Large intestine (tissue), 3 donors: Measurements from ENCODE around the gene TBC1D4. TPM values are rescaled to one million over a fixed set of nuclear protein-coding genes. Genes with fewer than 3 reads are reported as not detected.

Source experiments
- DNase-seq, 2 donors: peaks; one replicate each; pipeline versions ENCODE4 v3.0.0 to v3.0.0-alpha.2; 2013
- H3K27ac ChIP-seq: one replicate; pipeline ENCODE4 v1.5.1; 2013; ENCODE audit warnings: low read length
- H3K27me3 ChIP-seq: 2 replicates; pipeline ENCODE4 v1.6.1; 2013; ENCODE audit warnings: low read length; ENCODE audit not compliant: control insufficient read depth, insufficient read depth
- H3K36me3 ChIP-seq: 2 replicates; pipeline ENCODE4 v1.6.1; 2013; ENCODE audit warnings: low read length; ENCODE audit not compliant: control insufficient read depth, insufficient read depth
- H3K4me1 ChIP-seq: one replicate; pipeline ENCODE4 v1.6.1; 2013; ENCODE audit warnings: low read length; ENCODE audit not compliant: control insufficient read depth, insufficient read depth
- H3K4me3 ChIP-seq: one replicate; pipeline ENCODE4 v1.5.1; 2013; ENCODE audit warnings: low read length
- H3K9me3 ChIP-seq: one replicate; pipeline ENCODE4 v1.6.1; 2013; ENCODE audit warnings: mild to moderate bottlenecking, low read depth, low read length, moderate library complexity; ENCODE audit not compliant: control insufficient read depth
- WGBS: methylation state at CpG from one replicate; pipeline ENCODE4 v1.1.5; 2013; ENCODE audit warnings: low lambda C conversion rate; ENCODE audit not compliant: insufficient coverage; 5-methylcytosine and 5-hydroxymethylcytosine counted together
- polyA plus RNA-seq: library from polyadenylated mRNA; unstranded; fragments of 120-200 nt; gene quantifications from one replicate; pipeline ENCODE4 v1.2.1, GENCODE V29; 2013

Gene TBC1D4
- polyA plus RNA-seq, 1 donor: 10.1 TPM

DNA sequence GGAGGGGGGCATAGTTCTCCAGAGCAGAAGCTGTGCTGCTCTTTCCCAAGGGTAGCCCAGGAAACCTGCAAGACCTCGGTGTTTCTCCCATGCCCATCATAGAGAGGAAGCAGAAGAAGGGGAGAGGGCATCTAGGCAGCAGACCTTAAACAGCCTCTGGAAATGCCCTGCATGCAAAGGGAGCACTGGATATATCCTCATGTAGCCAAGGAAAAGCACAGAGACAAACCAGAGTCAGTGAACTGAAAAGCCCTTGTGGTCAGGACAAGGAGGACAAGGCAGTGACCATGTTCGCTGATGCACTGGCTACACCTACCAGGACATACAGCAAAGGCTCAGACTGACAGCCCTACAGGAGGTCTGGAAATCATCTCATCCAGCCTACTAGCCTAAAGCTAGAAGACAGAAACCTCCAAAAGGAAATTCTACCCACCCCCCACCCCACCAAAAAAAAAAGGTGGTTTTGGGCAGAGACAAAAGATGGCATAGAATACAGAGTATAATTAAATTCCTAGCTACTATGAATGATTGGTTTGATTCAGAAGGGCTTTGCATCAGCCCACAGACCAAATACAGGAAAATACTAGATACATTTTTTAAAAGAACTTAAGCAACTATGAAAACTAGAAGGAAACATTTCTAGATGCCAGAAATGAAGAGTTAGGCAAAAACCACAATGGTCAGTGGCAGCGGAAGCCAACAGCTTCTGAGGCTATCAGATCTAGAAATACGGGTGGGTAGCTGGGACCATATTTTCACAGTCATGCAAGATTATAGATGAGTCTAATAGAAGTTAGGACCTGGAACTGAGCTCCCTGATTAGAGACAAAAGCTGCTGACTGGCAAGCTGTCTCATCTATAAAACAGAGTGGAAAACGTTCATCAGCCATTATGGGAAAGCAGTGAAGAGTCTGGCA is 4.4 kb upstream of the TBC1D4 start:
- Histone ChIP-seq H3K9me3 (no peaks in the 10 kb centered on the region), H3K36me3 (no peaks in the 10 kb centered on the region), H3K4me3 (no peak overlapping the region), H3K4me1 (no peaks in the 10 kb centered on the region), H3K27me3 (peaks cover 7% of the 10 kb centered on the region), H3K27ac (no peak overlapping the region)
- WGBS: no CpG with 5 or more reads among the region's 5 CpGs
- no peak for DNase-seq

DNA sequence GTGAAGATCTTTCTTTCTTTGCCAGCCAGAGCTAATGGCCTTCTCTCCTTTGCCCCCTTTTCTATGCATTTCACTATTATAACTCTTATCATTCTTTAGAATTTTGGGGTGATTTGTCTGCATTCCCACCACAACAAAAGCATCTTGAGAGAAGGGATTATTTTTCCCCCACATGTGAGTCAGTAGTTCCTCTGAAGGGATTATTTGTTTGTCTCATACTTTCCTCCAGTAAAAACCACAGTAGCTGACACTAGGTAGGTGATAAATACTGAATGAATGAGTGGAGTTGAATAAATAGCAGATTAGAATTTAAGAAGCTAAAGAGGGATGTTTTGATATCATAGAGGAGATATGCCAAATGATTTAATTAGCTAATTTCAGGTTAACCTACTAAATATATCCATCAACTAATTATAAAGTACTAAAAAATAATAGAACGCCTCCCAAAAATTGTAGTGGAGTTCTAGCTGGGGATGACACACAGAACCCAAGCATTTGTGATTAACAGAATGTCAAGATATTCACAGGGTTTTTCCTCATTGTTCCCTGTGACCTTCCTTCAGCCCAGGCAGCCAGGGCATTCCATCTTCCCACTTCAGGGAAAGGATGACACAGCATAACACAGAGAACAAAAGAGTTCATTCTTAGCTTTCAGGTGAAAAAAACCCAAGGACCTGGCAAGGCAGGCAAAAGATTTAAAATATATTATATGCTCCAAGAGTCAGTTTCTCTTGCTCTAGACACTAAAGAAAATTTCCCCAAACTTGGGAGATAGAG is 3.5 kb upstream of the TBC1D4 start:
- no peaks in the 10 kb centered on the region for H3K9me3 ChIP-seq
- H3K27me3 ChIP-seq: peaks cover 10% of the 10 kb centered on the region
- DNase-seq: no peak
- H3K36me3 ChIP-seq: no peaks in the 10 kb centered on the region
- no peak overlapping the region for H3K27ac ChIP-seq
- no CpG with 5 or more reads among the region's 1 CpG for WGBS
- H3K4me1 ChIP-seq: no peaks in the 10 kb centered on the region
- H3K4me3 ChIP-seq: no peak overlapping the region

DNA sequence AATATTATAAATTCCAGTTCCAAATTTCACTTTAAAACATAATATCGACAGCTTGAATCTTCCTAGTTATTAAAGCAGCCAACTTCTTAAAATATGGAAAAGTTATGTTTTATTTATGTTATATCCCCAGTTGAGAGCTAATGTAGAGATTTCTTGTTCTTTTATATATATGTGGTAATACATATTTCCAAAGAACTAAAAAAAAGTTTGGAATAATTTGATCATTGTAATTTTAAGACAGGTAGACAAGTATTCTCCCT is 781 bp upstream of the TBC1D4 start:
- peak overlapping the region; percentile 34 for H3K27ac ChIP-seq
- H3K4me1 ChIP-seq: no peaks in the 10 kb centered on the region
- no peak for DNase-seq
- H3K36me3 ChIP-seq: no peaks in the 10 kb centered on the region
- peaks cover 10% of the 10 kb centered on the region for H3K27me3 ChIP-seq
- no peaks in the 10 kb centered on the region for H3K9me3 ChIP-seq
- peak overlapping the region; percentile 72 for H3K4me3 ChIP-seq
- 0% methylated on average over 1 of the region's 1 CpG for WGBS

DNA sequence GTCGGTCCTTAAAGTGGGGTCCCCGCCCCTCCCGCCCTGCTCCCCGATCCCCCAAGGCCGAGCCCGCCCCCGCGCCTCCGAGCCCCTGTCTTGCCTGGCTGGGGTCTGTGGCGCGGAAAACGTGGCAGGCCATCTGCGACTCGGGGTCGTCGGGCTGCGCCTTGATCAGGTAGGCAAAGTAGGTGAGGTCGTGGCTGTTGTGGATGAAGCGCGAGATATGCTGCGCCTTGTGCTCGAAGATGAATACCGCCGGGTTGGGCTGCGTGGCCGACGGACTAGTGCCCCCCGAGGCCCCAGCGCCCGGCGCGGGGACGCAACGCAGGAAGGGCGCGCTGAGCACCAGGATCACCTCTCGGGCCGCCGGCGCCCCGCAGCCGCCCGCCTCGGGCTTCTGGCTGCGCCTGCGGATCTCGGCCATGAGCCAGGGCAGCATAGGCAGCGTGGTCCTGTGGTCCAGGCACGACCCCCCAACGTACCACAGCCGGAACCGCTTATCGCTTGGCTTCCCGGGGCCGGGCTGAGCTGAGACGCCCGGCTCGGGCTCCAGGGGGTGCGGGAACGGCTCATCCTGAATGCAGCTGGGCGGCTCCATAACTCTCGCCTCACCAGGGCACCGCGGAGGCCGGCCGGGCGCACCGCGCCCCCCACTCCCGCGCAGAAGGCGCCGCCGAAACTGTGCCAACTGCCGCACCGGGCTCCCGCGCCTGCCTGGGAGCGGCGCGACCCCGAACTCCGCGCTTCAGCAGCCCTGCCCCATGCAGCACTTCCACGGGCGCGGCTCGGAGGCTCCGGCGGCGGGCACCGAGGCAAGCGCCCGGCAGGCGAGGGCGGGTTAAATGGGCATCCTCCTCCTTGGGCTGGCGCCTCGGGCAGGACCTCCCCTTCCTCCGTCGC is 546 bp downstream of the TBC1D4 start:
- peaks cover 5% of the 10 kb centered on the region for H3K27me3 ChIP-seq
- DNase-seq: peak; percentile 14 to 70
- H3K27ac ChIP-seq: no peak overlapping the region
- H3K4me3 ChIP-seq: peak overlapping the region; percentile 72
- no peaks in the 10 kb centered on the region for H3K9me3 ChIP-seq
- H3K36me3 ChIP-seq: no peaks in the 10 kb centered on the region
- no peaks in the 10 kb centered on the region for H3K4me1 ChIP-seq
- WGBS: no CpG with 5 or more reads among the region's 100 CpGs

DNA sequence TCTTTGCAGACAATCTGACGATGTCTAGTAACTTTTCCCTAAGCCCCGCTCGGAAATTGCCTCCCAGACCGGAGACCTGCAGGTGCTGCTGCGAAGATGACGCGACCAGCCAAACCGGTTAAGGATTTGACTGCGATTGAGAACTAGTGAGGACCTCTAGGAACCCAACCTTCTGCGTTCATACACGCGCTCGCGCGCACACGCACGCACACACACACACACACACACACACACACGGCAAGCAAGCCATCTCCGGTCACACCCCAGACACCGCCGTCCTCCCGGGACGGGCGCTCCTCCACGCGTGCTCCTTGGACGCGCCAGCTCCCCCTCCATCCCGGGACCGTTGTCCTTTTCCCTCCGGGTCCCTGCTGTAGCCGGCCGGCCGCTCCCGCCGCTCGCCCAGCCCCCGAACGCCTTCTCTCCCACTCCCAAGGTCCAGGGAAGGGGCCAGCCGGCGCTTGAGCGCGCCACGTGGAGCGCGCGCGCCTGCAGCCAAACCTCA is 1.2 kb downstream of the TBC1D4 start:
- no peaks in the 10 kb centered on the region for H3K4me1 ChIP-seq
- peak; percentile 28 to 73 for DNase-seq
- peaks cover 3% of the 10 kb centered on the region for H3K27me3 ChIP-seq
- H3K27ac ChIP-seq: no peak overlapping the region
- H3K4me3 ChIP-seq: peak overlapping the region; percentile 72
- no CpG with 5 or more reads among the region's 48 CpGs for WGBS
- H3K36me3 ChIP-seq: no peaks in the 10 kb centered on the region
- H3K9me3 ChIP-seq: no peaks in the 10 kb centered on the region

DNA sequence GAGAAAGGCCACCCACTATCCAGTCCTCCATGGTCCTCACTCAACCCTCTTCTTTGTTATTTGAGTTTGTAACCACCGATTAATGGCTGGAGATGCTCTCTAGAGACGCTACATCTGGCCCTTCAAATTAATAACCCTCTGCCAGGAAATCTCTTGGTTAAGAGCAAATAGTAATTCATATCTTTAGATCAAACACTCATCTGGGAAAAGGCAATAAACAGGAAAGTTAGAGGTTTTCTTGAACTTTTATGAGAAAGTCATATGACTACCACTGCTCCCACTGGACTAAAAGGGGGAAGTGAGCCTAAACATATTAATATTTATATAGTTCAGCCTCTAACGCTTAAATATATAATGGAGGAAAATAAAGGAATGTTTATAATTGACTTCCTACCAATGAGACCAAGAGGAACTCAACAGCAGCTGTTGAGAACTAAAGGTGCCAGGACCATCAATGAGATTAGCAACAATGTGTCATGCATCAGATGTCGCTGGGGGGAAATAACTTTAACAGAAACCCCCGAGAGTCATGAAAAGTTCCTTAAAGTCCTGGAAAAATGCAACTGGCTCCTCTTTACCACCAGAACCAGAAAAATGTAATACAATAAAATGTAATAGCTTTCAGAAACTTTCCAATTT is 2.7 kb downstream of the TBC1D4 start:
- Histone ChIP-seq H3K4me1 (no peaks in the 10 kb centered on the region), H3K36me3 (no peaks in the 10 kb centered on the region), H3K27ac (no peak overlapping the region), H3K4me3 (no peak overlapping the region), H3K9me3 (no peaks in the 10 kb centered on the region), H3K27me3 (peaks cover 3% of the 10 kb centered on the region)
- 89% methylated on average over 2 of the region's 5 CpGs for WGBS
- no peak for DNase-seq

DNA sequence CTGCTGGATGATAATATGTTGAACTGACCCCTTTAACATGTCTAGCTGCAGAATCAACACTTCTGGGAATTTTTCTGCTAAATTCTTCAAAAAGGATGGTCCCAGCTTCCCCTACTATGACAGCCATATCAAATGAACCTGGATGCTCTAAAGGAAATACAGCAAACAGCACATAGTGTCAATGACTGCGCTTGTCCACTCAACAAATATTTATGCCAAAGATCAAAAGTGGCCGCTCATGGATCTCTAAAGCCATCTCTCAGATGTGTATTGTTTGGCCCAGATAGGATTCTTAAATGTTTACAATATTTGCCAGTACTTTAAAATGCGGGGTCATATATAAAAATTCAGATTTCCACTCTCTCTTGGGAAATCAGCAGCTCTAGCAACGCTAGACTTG is 3.3 kb downstream of the TBC1D4 start:
- 100% methylated on average over 1 of the region's 4 CpGs for WGBS

DNA sequence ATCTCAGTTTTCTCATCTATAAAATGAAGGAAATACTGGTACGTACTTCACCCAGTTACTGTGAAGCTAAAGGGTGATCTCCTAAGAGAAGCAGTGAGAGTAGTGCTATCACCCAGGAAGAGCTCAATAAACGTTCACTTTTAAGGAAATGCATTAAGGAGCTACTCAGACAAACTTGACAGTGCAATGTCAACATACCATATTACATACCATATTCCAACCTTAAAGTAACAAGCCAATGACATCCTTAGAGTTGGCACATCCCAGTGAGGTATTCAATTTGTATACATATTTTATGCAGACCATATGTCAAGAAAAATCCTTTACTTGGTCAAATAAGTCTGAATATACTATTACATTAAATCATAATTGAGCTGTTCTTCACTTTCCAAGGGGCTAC is 7.0 kb downstream of the TBC1D4 start:
- Histone ChIP-seq H3K4me1 (no peaks in the 10 kb centered on the region), H3K9me3 (no peaks in the 10 kb centered on the region), H3K27ac (no peak overlapping the region), H3K27me3 (no peaks in the 10 kb centered on the region), H3K4me3 (no peak overlapping the region), H3K36me3 (no peaks in the 10 kb centered on the region)
- no CpG with 5 or more reads among the region's 2 CpGs for WGBS
- no peak for DNase-seq

More for the DNA sequence above, 3.3 kb downstream of the TBC1D4 start:
- peaks cover 3% of the 10 kb centered on the region for H3K27me3 ChIP-seq
- no peaks in the 10 kb centered on the region for H3K36me3 ChIP-seq
- H3K27ac ChIP-seq: no peak overlapping the region
- no peak for DNase-seq
- H3K9me3 ChIP-seq: no peaks in the 10 kb centered on the region
- H3K4me1 ChIP-seq: no peaks in the 10 kb centered on the region
- H3K4me3 ChIP-seq: no peak overlapping the region

DNA sequence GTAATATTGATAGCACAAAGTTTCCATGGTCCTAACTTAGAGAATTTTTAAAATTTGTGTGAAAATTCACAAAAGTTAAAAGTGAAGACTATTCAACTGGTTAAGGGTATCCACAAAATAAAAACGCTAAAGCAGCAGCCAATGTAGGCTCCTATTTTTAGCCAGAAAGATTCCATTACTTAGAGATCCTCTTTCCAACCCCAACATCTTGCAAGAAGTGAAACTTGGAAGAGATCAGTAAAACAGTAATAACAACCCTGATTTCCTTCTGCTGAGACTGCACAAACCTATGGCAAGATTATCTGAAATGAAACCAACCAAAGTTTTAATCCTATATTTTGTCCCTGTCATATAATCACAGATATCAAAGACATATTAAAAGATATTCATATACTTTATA is 8.5 kb downstream of the TBC1D4 start:
- no peaks in the 10 kb centered on the region for H3K27me3 ChIP-seq
- H3K4me1 ChIP-seq: no peaks in the 10 kb centered on the region
- no peak for DNase-seq
- WGBS: no CpG with 5 or more reads among the region's 1 CpG
- H3K4me3 ChIP-seq: no peak overlapping the region
- H3K27ac ChIP-seq: no peak overlapping the region
- H3K36me3 ChIP-seq: no peaks in the 10 kb centered on the region
- no peaks in the 10 kb centered on the region for H3K9me3 ChIP-seq
